Measurements from ENCODE around the gene ING2. TPM values are rescaled to one million over a fixed set of nuclear protein-coding genes. Genes with fewer than 3 reads are reported as not detected.

ING2 gene
- polyA plus RNA-seq, 1 donor (not counting 4 experiments of a cell fraction or from before 2014, with no cell fraction given): 16.1 TPM

- Histone ChIP-seq H3K9me1 (ENCODE audit: control insufficient read depth, extremely low read depth, insufficient read depth, low read length) (no peaks in the 10 kb centered on the region), H3K27me3 (ENCODE audit: control insufficient read depth, extremely low read depth, insufficient read depth, low read length) (no peaks in the 10 kb centered on the region), H4K20me1 (ENCODE audit: control insufficient read depth, extremely low read depth, insufficient read depth, low read length) (no peaks in the 10 kb centered on the region), H3K27ac (ENCODE audit: control insufficient read depth, insufficient read depth, low read length) (no peak overlapping the region), H3K4me2 (ENCODE audit: control insufficient read depth, extremely low read depth, insufficient read depth, low read depth, low read length) (no peak overlapping the region), H3K9ac (ENCODE audit: control insufficient read depth, extremely low read depth, insufficient read depth, low read length) (no peak overlapping the region), H2AFZ (ENCODE audit: control insufficient read depth, low read length) (no peak overlapping the region), H3K36me3 (ENCODE audit: control insufficient read depth in 2 of 2, extremely low read depth in 1 of 2, insufficient read depth in 2 of 2, low read length in 2 of 2) (no peaks in the 10 kb centered on the region), H3K9me3 (ENCODE audit: control insufficient read depth, low read depth, low read length) (no peaks in the 10 kb centered on the region), H3K4me1 (ENCODE audit: control insufficient read depth, extremely low read depth, insufficient read depth, low read length) (no peaks in the 10 kb centered on the region), H3K79me2 (ENCODE audit: control insufficient read depth, insufficient read depth, low read length) (no peaks in the 10 kb centered on the region), H3K4me3 (ENCODE audit: control insufficient read depth in 2 of 3, extremely low read depth in 1 of 3, insufficient read depth in 2 of 3, low read depth in 1 of 3, low read length in 3 of 3) (no peak overlapping the region)
- TF ChIP-seq EZH2 (IDR thresholded peaks at IDR 0.05; ENCODE audit: low read length) (no peak), CTCF (optimal IDR thresholded peaks at IDR 0.05 in 1 of 3, IDR thresholded peaks at IDR 0.05 in 1 of 3, conservative IDR thresholded peaks at IDR 0.05 in 1 of 3; ENCODE audit: extremely low read depth in 1 of 3, insufficient read depth in 2 of 3, low read length in 3 of 3) (no peak)
- dilution Hi-C loops (cut with MboI; ENCODE audit: extremely low pct_ligation_motif_present, low sequenced_read_pairs): no loop called here
- DNase-seq (ENCODE audit: low read depth, low spot score): no peak
- FAIRE-seq: no peak
These were observed 43.4 kb downstream of the ING2 start for GRCh38 chr4:183548306-183548705.

DNA sequence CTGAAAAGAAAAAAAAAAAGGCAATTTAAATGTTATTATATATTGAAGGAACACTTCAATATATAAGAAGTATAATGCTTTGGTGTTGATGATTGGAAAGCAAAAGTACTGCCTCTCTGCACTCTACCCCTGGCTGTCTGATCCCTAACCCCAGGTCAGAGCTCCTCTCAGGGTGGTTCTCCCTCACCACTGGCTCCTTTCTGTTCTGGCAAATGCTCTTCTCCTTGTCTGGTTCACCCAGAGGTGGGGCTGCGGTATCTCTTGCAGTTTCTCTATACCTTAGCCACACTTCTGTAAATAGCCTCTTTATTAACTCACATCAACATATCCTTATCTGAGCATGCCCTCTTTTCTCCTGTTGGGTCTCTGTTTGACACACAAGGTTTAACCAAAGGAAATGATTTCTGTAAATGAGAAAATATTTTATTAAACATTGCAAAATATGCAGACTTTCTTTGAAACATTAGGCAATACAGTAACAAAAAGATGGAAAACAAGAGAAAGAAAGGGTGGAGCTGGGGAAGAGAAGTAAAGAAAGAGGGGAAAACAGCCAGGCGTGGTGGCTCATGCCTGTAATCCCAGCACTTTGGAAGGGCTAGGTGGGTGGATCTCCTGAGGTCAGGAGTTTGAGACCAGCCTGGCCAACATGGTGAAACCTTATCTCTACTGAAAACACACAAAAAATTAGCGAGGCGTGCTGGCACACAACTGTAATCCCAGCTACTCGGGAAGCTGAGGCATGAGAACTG, 45.7 kb downstream of the ING2 start:
- no peaks in the 10 kb centered on the region for H4K20me1 ChIP-seq (ENCODE audit: control insufficient read depth, extremely low read depth, insufficient read depth, low read length)
- FAIRE-seq (no peak), DNase-seq (ENCODE audit: low read depth, low spot score) (no peak)
- no peaks in the 10 kb centered on the region for H3K9me1 ChIP-seq (ENCODE audit: control insufficient read depth, extremely low read depth, insufficient read depth, low read length)
- no peak overlapping the region for H3K4me2 ChIP-seq (ENCODE audit: control insufficient read depth, extremely low read depth, insufficient read depth, low read depth, low read length)
- no peak overlapping the region for H2AFZ ChIP-seq (ENCODE audit: control insufficient read depth, low read length)
- dilution Hi-C loops (cut with MboI; ENCODE audit: extremely low pct_ligation_motif_present, low sequenced_read_pairs): no loop called here
- no peaks in the 10 kb centered on the region for H3K36me3 ChIP-seq (ENCODE audit: control insufficient read depth in 2 of 2, extremely low read depth in 1 of 2, insufficient read depth in 2 of 2, low read length in 2 of 2)
- no peak overlapping the region for H3K9ac ChIP-seq (ENCODE audit: control insufficient read depth, extremely low read depth, insufficient read depth, low read length)
- no peaks in the 10 kb centered on the region for H3K9me3 ChIP-seq (ENCODE audit: control insufficient read depth, low read depth, low read length)
- no peak overlapping the region for H3K27ac ChIP-seq (ENCODE audit: control insufficient read depth, insufficient read depth, low read length)
- H3K4me1 ChIP-seq (ENCODE audit: control insufficient read depth, extremely low read depth, insufficient read depth, low read length): no peaks in the 10 kb centered on the region
- no peak for TF ChIP-seq CTCF (optimal IDR thresholded peaks at IDR 0.05 in 1 of 3, IDR thresholded peaks at IDR 0.05 in 1 of 3, conservative IDR thresholded peaks at IDR 0.05 in 1 of 3; ENCODE audit: extremely low read depth in 1 of 3, insufficient read depth in 2 of 3, low read length in 3 of 3)
- TF ChIP-seq EZH2 (IDR thresholded peaks at IDR 0.05; ENCODE audit: low read length): no peak
- no peaks in the 10 kb centered on the region for H3K79me2 ChIP-seq (ENCODE audit: control insufficient read depth, insufficient read depth, low read length)
- H3K4me3 ChIP-seq (ENCODE audit: control insufficient read depth in 2 of 3, extremely low read depth in 1 of 3, insufficient read depth in 2 of 3, low read depth in 1 of 3, low read length in 3 of 3): no peak overlapping the region
- H3K27me3 ChIP-seq (ENCODE audit: control insufficient read depth, extremely low read depth, insufficient read depth, low read length): no peaks in the 10 kb centered on the region

Data from keratinocyte (primary cell).